GM12892 (cell line): ENCODE data around the gene PDE6A.

Source experiments
- POLR2A ChIP-seq: IDR thresholded peaks from 2 replicates; pipeline ENCODE4 v1.6.1; 2011; ENCODE audit warnings: low read depth, low read length, control low read depth
- POLR2AphosphoS5 ChIP-seq: IDR thresholded peaks from 2 replicates; pipeline ENCODE4 v1.6.1; 2011; ENCODE audit warnings: low read depth, low read length, control low read depth
- TAF1 ChIP-seq: IDR thresholded peaks from 2 replicates; pipeline ENCODE4 v1.6.1; 2011; ENCODE audit warnings: low read depth, mild to moderate bottlenecking, control low read depth, low read length, borderline replicate concordance

- no peak for TF ChIP-seq POLR2A
- TF ChIP-seq POLR2AphosphoS5 = no peak
- no peak for TF ChIP-seq TAF1
Observed at GRCh38 chr5:149961186-149961685, 16.6 kb upstream of the PDE6A start.
